Right kidney (tissue), 1 donor: ENCODE results near the gene NTN4.
A peak's percentile ranks its signal among the peaks of the same experiment; 100 is the strongest.
"Not testable (repeated sequence)": the region's sequence is repeated elsewhere in the genome, so short reads cannot be mapped to it uniquely, and the experiment has no call there.

Experiments used
- DNase-seq: peaks from one replicate; pipeline ENCODE4 v3.0.0-alpha.2; 2016

The NTN4 gene

GRCh38 chr12:95623554-95624170, 166.9 kb downstream of the NTN4 start:
- DNase-seq = peak; percentile 43

GRCh38 chr12:95622879-95623278, 167.7 kb downstream of the NTN4 start:
- DNase-seq = no peak

- DNase-seq = no peak
These were observed 168.8 kb downstream of the NTN4 start for GRCh38 chr12:95621725-95622124.

GRCh38 chr12:95620171-95620570, 170.4 kb downstream of the NTN4 start:
- no peak for DNase-seq

GRCh38 chr12:95616470-95616869, 174.1 kb downstream of the NTN4 start:
- not testable (repeated sequence) for DNase-seq

GRCh38 chr12:95615749-95616148, 174.8 kb downstream of the NTN4 start:
- DNase-seq = no peak

- DNase-seq = no peak
These were observed 176.1 kb downstream of the NTN4 start for GRCh38 chr12:95614390-95614982.

- no peak for DNase-seq
These were observed 177.5 kb downstream of the NTN4 start for GRCh38 chr12:95613021-95613420.

GRCh38 chr12:95611676-95612309, 178.8 kb downstream of the NTN4 start:
- no peak for DNase-seq

GRCh38 chr12:95608252-95609033, 182.1 kb downstream of the NTN4 start:
- DNase-seq = no peak
